GM12891 (cell line): ENCODE measurements around the gene PSG6.

Source experiments
- POLR2AphosphoS5 ChIP-seq: IDR thresholded peaks from 2 replicates; pipeline ENCODE4 v1.6.1; 2011; ENCODE audit warnings: low read depth, low read length, control low read depth
- TAF1 ChIP-seq: IDR thresholded peaks from 2 replicates; pipeline ENCODE4 v1.6.1; 2011; ENCODE audit warnings: low read depth, low read length, control low read depth

GRCh38 chr19:42872608-42873007 lies 45.1 kb downstream of the PSG6 start:
- TF ChIP-seq TAF1 (no peak), POLR2AphosphoS5 (no peak)
